ENCODE measurements around the gene PEAK3. TPM values are rescaled to one million over a fixed set of nuclear protein-coding genes. Genes with fewer than 3 reads are reported as not detected.
A peak's percentile ranks its signal among the peaks of the same experiment; 100 is the strongest.

PEAK3 gene
- total and polyA plus RNA-seq, 9 of the 15 experiments (the other 6 are each of a cell fraction or from before 2014, with no cell fraction given): 0.07 to 0.40 TPM; not detected in 7

DNA sequence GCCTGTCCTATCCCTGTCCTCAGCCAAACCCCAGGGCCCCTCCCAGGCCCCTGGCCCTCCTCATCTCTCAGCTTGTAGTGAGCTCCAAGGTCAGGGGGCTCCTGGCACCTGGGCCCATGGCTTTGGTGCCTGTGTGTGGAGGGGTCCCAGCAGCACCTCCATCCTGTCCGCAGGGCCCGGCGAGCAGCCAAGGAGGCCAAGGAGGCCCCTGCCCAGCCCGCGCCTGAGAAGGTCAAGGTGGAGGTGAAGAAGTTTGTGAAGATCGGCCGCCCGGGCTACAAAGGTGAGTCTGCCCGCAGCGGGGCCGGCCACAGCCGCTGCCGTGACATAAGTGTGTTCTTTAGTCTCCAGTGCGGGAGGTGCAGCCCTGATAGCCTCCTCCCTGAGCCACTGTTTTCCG, 36.7 kb downstream of the PEAK3 start (continued):
- no peak for TF ChIP-seq ZNF785 (CRISPR knock-in tag; IDR thresholded peaks at IDR 0.05)
- TF ChIP-seq BRD4 (IDR thresholded peaks at IDR 0.05): no peak
- no peak for TF ChIP-seq SRSF3 (IDR thresholded peaks at IDR 0.05; ENCODE audit: insufficient read depth, low read length)
- peak; percentile 27 for TF ChIP-seq RBM22 (IDR thresholded peaks at IDR 0.05; ENCODE audit: low read depth, low read length, poor library complexity, severe bottlenecking)

DNA sequence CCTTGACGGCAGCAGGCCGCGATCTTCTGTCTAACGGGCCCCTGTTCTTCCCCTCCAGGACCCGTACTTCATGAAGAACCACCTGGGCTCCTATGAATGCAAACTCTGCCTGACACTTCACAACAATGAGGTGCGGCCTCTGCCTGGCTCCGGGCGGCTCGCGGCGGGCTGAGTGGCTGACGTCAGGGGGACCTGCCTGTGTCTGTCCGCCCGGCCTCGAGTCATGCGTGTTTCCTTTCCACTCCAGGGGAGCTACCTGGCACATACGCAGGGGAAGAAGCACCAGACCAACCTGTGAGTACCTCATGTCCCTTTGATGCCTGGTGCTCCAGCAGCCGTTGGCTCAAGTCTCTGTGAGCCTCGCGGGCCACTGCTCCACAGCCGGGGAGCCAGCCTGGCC, 37.5 kb downstream of the PEAK3 start:
- H3K27me3 ChIP-seq (ENCODE audit: control insufficient read depth in 2 of 2, insufficient read depth in 2 of 2, low read length in 2 of 2): no peaks in the 10 kb centered on the region
- peaks cover 41% of the 10 kb centered on the region for H4K20me1 ChIP-seq (replicated peaks; ENCODE audit: control insufficient read depth, insufficient read depth, low read length)
- ATAC-seq: no peak
- no peak for TF ChIP-seq ZNF347 (CRISPR knock-in tag; IDR thresholded peaks at IDR 0.05; ENCODE audit: low read depth)
- TF ChIP-seq RBFOX2 (IDR thresholded peaks at IDR 0.05; ENCODE audit: low read depth, low read length): 0 out of 2 replicates have a peak, but pooled peaks have one; percentile 1
- TF ChIP-seq, protein P1, sequence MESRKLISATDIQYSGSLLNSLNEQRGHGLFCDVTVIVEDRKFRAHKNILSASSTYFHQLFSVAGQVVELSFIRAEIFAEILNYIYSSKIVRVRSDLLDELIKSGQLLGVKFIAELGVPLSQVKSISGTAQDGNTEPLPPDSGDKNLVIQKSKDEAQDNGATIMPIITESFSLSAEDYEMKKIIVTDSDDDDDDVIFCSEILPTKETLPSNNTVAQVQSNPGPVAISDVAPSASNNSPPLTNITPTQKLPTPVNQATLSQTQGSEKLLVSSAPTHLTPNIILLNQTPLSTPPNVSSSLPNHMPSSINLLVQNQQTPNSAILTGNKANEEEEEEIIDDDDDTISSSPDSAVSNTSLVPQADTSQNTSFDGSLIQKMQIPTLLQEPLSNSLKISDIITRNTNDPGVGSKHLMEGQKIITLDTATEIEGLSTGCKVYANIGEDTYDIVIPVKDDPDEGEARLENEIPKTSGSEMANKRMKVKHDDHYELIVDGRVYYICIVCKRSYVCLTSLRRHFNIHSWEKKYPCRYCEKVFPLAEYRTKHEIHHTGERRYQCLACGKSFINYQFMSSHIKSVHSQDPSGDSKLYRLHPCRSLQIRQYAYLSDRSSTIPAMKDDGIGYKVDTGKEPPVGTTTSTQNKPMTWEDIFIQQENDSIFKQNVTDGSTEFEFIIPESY (CRISPR knock-in tag; IDR thresholded peaks at IDR 0.05): 0 out of 2 replicates have a peak, but pooled peaks have one; percentile 27
- ChIA-PET POLR2A (no interaction called here), CTCF (ENCODE audit: low intra/inter-chr PET ratio) (no interaction called here)
- FAIRE-seq: no peak
- no peaks in the 10 kb centered on the region for H3K9me3 ChIP-seq (replicated peaks; ENCODE audit: control insufficient read depth, insufficient read depth, low read depth, low read length)
- peaks cover 48% of the 10 kb centered on the region for H3K79me2 ChIP-seq (ENCODE audit: control insufficient read depth, insufficient read depth, low read length)
- intact Hi-C loops (cut with micrococcal nuclease) (no loop called here), in situ Hi-C loops (cut with MboI) (no loop called here)
- H2AFZ ChIP-seq (ENCODE audit: low read depth, low read length): no peak overlapping the region
- WGBS (ENCODE audit: insufficient coverage, low coverage, missing lambda C conversion rate): 94% methylated on average over 11 of the region's 21 CpGs
- H3K4me2 ChIP-seq (ENCODE audit: insufficient read depth, low read length): no peak overlapping the region
- no peak overlapping the region for H3K9ac ChIP-seq (ENCODE audit: insufficient read depth in 1 of 2, low read depth in 2 of 2, low read length in 2 of 2)
- no peak overlapping the region for H3K4me3 ChIP-seq
- H3K36me3 ChIP-seq (ENCODE audit: control insufficient read depth, insufficient read depth, low read length): peaks cover 95% of the 10 kb centered on the region; the same call in 2 of the 3 replicates
- peaks cover 16 to 78% of the 10 kb centered on the region in 2 experiments for H3K4me1 ChIP-seq (replicated peaks in 1 of 2; ENCODE audit: control insufficient read depth in 2 of 2, insufficient read depth in 2 of 2, low read length in 2 of 2)
- peaks cover 19% of the 10 kb centered on the region for H3K9me1 ChIP-seq (ENCODE audit: control insufficient read depth, insufficient read depth, low read length)
- no peak overlapping the region for H3K27ac ChIP-seq (ENCODE audit: extremely low read depth, low read depth, low read length)
- no TSS peak for BruUV-seq (replicated peaks)
- no peak for DNase-seq (ENCODE audit: extremely low read depth in 1 of 4, low spot score in 3 of 4)
